Cardiac septum (tissue), 1 donor: ENCODE results near the gene HOXB2. TPM values are rescaled to one million over a fixed set of nuclear protein-coding genes. Genes with fewer than 3 reads are reported as not detected.
A peak's percentile ranks its signal among the peaks of the same experiment; 100 is the strongest.
"Not testable (repeated sequence)": the region's sequence is repeated elsewhere in the genome, so short reads cannot be mapped to it uniquely, and the experiment has no call there.

ENCODE experiments used
- DNase-seq: peaks from one replicate; pipeline ENCODE4 v3.0.0-alpha.2; 2020; ENCODE audit warnings: low spot score
- intact Hi-C: fragments of 100-400 bp; cut with DNase I; formaldehyde crosslinking; loops from one replicate; pipeline ENCODE4 v1.14.0; 2022
- total RNA-seq: library from RNA; stranded (reverse); fragmentation: NEBNext Ultra II Directional; extraction: Animal tissue kit (Norgen Biotek cat#: 25700); gene quantifications from one replicate; pipeline ENCODE4 v1.2.1, GENCODE V29; 2021
- donor health status: DM: no; HTN: no; CAD: no.

The HOXB2 gene
- total RNA-seq, 1 donor from 2014 or later: 4.9 TPM

GRCh38 chr17:48546137-48546923 is 1.4 kb upstream of the HOXB2 start:
- DNase-seq: no peak
- intact Hi-C loops: loop anchor here (10.0 kb wide), 1 partner anchor 502 kb away; the partner anchor contains the start of gene NFE2L1

GRCh38 chr17:48545539-48545938 is 630 bp upstream of the HOXB2 start:
- DNase-seq: no peak
- intact Hi-C loops: loop anchor here (10.0 kb wide), 1 partner anchor 501 kb away; the partner anchor contains the start of gene NFE2L1

GRCh38 chr17:48544349-48545021 is 424 bp downstream of the HOXB2 start:
- DNase-seq: peak; percentile 91
- intact Hi-C loops: loop anchor here (10.0 kb wide), 1 partner anchor 500 kb away; the partner anchor contains the start of gene NFE2L1

GRCh38 chr17:48543854-48544348 is 1.0 kb downstream of the HOXB2 start:
- DNase-seq: peak; percentile 68
- intact Hi-C loops: loop anchor here (1.0 to 10.0 kb wide), 2 partner anchors 35 to 499 kb away; partner anchors contain the start of gene NFE2L1

GRCh38 chr17:48543107-48543853 is 1.6 kb downstream of the HOXB2 start:
- DNase-seq: peak; percentile 72
- intact Hi-C loops: loop anchor here (1.0 to 10.0 kb wide), 2 partner anchors 36 to 498 kb away; partner anchors contain the start of gene NFE2L1

GRCh38 chr17:48542698-48543106 is 2.2 kb downstream of the HOXB2 start:
- intact Hi-C loops: loop anchor here (1.0 to 10.0 kb wide), 2 partner anchors 37 to 498 kb away; partner anchors contain the start of gene NFE2L1
- peak; percentile 44 for DNase-seq

- intact Hi-C loops: loop anchor here (10.0 kb wide), 1 partner anchor 497 kb away; the partner anchor contains the start of gene NFE2L1
- peak; percentile 68 for DNase-seq
These were observed 2.7 kb downstream of the HOXB2 start for GRCh38 chr17:48542114-48542656.

- DNase-seq: peak; percentile 76
- intact Hi-C loops: loop anchor here (10.0 kb wide), 1 partner anchor 497 kb away; the partner anchor contains the start of gene NFE2L1
These were observed 3.3 kb downstream of the HOXB2 start for GRCh38 chr17:48541577-48542113.

- intact Hi-C loops: loop anchor here (10.0 kb wide), 1 partner anchor 496 kb away; the partner anchor contains the start of gene NFE2L1
- peak; percentile 56 for DNase-seq
These were observed 3.8 kb downstream of the HOXB2 start for GRCh38 chr17:48541036-48541576.

GRCh38 chr17:48540213-48540612 is 4.7 kb downstream of the HOXB2 start:
- intact Hi-C loops: loop anchor here (10.0 kb wide), 1 partner anchor 495 kb away; the partner anchor contains the start of gene NFE2L1
- peak; percentile 43 for DNase-seq

- intact Hi-C loops: loop anchor here (5.0 kb wide), 1 partner anchor 47 kb away; no protein-coding TSS in a partner anchor
- no peak for DNase-seq
These were observed 5.7 kb downstream of the HOXB2 start for GRCh38 chr17:48539177-48539576.

- DNase-seq: no peak
- intact Hi-C loops: loop anchor here (5.0 kb wide), 1 partner anchor 45 kb away; no protein-coding TSS in a partner anchor
These were observed 7.6 kb downstream of the HOXB2 start for GRCh38 chr17:48537316-48537715.

GRCh38 chr17:48535793-48536559 is 8.9 kb downstream of the HOXB2 start:
- intact Hi-C loops: loop anchor here (5.0 kb wide), 1 partner anchor 44 kb away; no protein-coding TSS in a partner anchor
- DNase-seq: not testable (repeated sequence)

- intact Hi-C loops: no loop called here
- no peak for DNase-seq
These were observed 12.6 kb downstream of the HOXB2 start for GRCh38 chr17:48532261-48532660.

- intact Hi-C loops: no loop called here
- DNase-seq: no peak
These were observed 14.0 kb downstream of the HOXB2 start, which contains the start of gene HOXB1 for GRCh38 chr17:48530887-48531272. HOXB1 (minus strand) TSS chr17:48531011; CDS start chr17:48530904, 107 bp downstream.

GRCh38 chr17:48530208-48530886 is 14.6 kb downstream of the HOXB2 start:
- intact Hi-C loops: no loop called here
- no peak for DNase-seq

- intact Hi-C loops: no loop called here
- no peak for DNase-seq
These were observed 15.3 kb downstream of the HOXB2 start for GRCh38 chr17:48529683-48530009.
